ENCODE measurements around the gene TP53INP2. TPM values are rescaled to one million over a fixed set of nuclear protein-coding genes. Genes with fewer than 3 reads are reported as not detected.

The TP53INP2 gene
- total RNA-seq, 1 experiment from 2014 or later, result 7.1 TPM

DNA sequence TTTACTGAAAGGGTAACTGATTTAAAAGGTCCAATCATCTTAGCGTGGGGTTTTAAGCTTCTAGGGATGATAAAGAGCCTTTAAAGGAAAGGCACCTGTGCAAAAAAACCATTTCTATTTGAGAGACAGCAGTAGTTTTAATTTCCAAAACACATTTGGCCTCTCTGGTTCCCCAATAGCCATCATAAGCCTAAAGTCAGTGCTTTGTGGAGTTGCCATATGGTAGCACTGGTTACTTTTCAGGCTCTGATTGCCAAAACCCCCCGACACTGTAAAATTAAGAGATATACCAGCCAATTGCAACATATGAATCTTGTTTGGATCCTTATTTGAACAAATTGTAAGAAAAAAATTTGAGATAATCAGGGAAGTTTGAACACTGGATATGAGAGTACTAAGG lies 44.6 kb downstream of the TP53INP2 start:
- Histone ChIP-seq H3K9me3 (ENCODE audit: control insufficient read depth in 1 of 2, insufficient read depth in 1 of 2, low read depth in 1 of 2, low read length in 2 of 2) (no peaks in the 10 kb centered on the region), H3K9me2 (ENCODE audit: insufficient read depth) (no peaks in the 10 kb centered on the region), H4K20me1 (ENCODE audit: insufficient read depth) (no peaks in the 10 kb centered on the region), H3K79me2 (ENCODE audit: insufficient read depth, low read length) (no peaks in the 10 kb centered on the region), H2AFZ (ENCODE audit: low read depth, low read length, poor library complexity, severe bottlenecking) (no peak overlapping the region), H3K27ac (ENCODE audit: low read depth, low read length) (no peak overlapping the region), H3K36me3 (ENCODE audit: control insufficient read depth in 1 of 2, insufficient read depth in 2 of 2, low read length in 2 of 2) (peaks cover 25 to 31% of the 10 kb centered on the region in 2 experiments), H3K4me1 (ENCODE audit: control insufficient read depth in 1 of 2, insufficient read depth in 2 of 2, low read length in 2 of 2) (no peaks in the 10 kb centered on the region), H3K4me3 (replicated peaks in 1 of 2; ENCODE audit: low read depth in 1 of 2, low read length in 2 of 2) (no peak overlapping the region), H3K9ac (ENCODE audit: low read length) (no peak overlapping the region), H3K27me3 (ENCODE audit: insufficient read depth, low read length) (no peaks in the 10 kb centered on the region), H3K4me2 (ENCODE audit: low read length) (no peak overlapping the region)
- TF ChIP-seq, protein P1, sequence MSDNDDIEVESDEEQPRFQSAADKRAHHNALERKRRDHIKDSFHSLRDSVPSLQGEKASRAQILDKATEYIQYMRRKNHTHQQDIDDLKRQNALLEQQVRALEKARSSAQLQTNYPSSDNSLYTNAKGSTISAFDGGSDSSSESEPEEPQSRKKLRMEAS (IDR thresholded peaks at IDR 0.05), result no peak
- TF ChIP-seq ZNF274 (IDR thresholded peaks at IDR 0.05; ENCODE audit: low read depth, low read length) (no peak), YY1 (IDR thresholded peaks at IDR 0.05; ENCODE audit: extremely low read depth, insufficient replicate concordance, low read depth, low read length) (no peak), POLR2AphosphoS5 (IDR thresholded peaks at IDR 0.05; ENCODE audit: low read depth, low read length) (no peak)
- intact Hi-C loops (cut with micrococcal nuclease), result no loop called here
- ChIA-PET RAD21 (ENCODE audit: low non-redundant PET in 1 of 2, low total read pairs in 2 of 2, uncharacterized antibody in 2 of 2, unreplicated experiment in 2 of 2) (no interaction called here), CTCF (no interaction called here), POLR2A (no interaction called here)
- DNase-seq (ENCODE audit: low read depth, low spot score) (no peak), ATAC-seq (no peak)
- no TSS peak for BruUV-seq (replicated peaks)

DNA sequence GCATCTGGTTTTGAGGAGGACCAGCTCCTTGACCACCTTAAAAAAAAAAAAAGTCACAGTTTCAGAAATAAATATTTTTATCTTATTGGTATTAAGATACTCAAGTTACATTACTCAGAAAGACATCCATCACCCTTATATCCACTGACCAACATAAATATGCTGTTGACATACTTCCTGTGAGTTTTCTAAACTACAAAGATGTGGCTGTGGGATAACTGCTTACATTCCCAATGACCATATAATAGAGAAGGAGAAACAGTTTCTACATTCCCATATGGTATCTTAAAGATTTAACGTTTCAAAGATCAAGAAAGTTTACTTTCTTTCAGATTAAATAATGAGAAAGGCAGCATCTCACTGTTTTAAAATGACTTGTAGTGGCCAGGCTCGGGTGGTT lies 46.3 kb downstream of the TP53INP2 start:
- intact Hi-C loops (cut with micrococcal nuclease), result no loop called here
- Histone ChIP-seq H3K4me2 (ENCODE audit: low read length) (no peak overlapping the region), H3K27me3 (ENCODE audit: insufficient read depth, low read length) (no peaks in the 10 kb centered on the region), H3K27ac (ENCODE audit: low read depth, low read length) (no peak overlapping the region), H2AFZ (ENCODE audit: low read depth, low read length, poor library complexity, severe bottlenecking) (no peak overlapping the region), H3K9me3 (ENCODE audit: control insufficient read depth in 1 of 2, insufficient read depth in 1 of 2, low read depth in 1 of 2, low read length in 2 of 2) (no peaks in the 10 kb centered on the region), H3K4me3 (replicated peaks in 1 of 2; ENCODE audit: low read depth in 1 of 2, low read length in 2 of 2) (no peak overlapping the region), H4K20me1 (ENCODE audit: insufficient read depth) (no peaks in the 10 kb centered on the region), H3K79me2 (ENCODE audit: insufficient read depth, low read length) (no peaks in the 10 kb centered on the region), H3K36me3 (ENCODE audit: control insufficient read depth in 1 of 2, insufficient read depth in 2 of 2, low read length in 2 of 2) (peaks cover 27 to 35% of the 10 kb centered on the region in 2 experiments), H3K4me1 (ENCODE audit: control insufficient read depth in 1 of 2, insufficient read depth in 2 of 2, low read length in 2 of 2) (no peaks in the 10 kb centered on the region), H3K9ac (ENCODE audit: low read length) (no peak overlapping the region), H3K9me2 (ENCODE audit: insufficient read depth) (no peaks in the 10 kb centered on the region)
- TF ChIP-seq TCF7L2 (IDR thresholded peaks at IDR 0.05; ENCODE audit: borderline replicate concordance, extremely low read depth, insufficient read depth, insufficient read length) (no peak), FOSL1 (IDR thresholded peaks at IDR 0.05; ENCODE audit: low read depth) (no peak), POLR2A (IDR thresholded peaks at IDR 0.05; ENCODE audit: borderline replicate concordance, extremely low read depth, insufficient read depth, insufficient read length) (no peak), RAD21 (IDR thresholded peaks at IDR 0.05; ENCODE audit: low read depth) (no peak), ZNF274 (IDR thresholded peaks at IDR 0.05; ENCODE audit: low read depth, low read length) (no peak), POLR2AphosphoS5 (IDR thresholded peaks at IDR 0.05; ENCODE audit: low read depth, low read length) (no peak), EZH2phosphoT487 (IDR thresholded peaks at IDR 0.05; ENCODE audit: borderline replicate concordance) (no peak), ELF1 (IDR thresholded peaks at IDR 0.05; ENCODE audit: borderline replicate concordance, low read depth) (no peak), YY1 (IDR thresholded peaks at IDR 0.05; ENCODE audit: extremely low read depth, insufficient replicate concordance, low read depth, low read length) (no peak), ZFX (IDR thresholded peaks at IDR 0.05) (no peak), CBX3 (IDR thresholded peaks at IDR 0.05; ENCODE audit: low read depth) (no peak), CEBPB (IDR thresholded peaks at IDR 0.05; ENCODE audit: low read depth) (no peak)
- TF ChIP-seq, protein P2, sequence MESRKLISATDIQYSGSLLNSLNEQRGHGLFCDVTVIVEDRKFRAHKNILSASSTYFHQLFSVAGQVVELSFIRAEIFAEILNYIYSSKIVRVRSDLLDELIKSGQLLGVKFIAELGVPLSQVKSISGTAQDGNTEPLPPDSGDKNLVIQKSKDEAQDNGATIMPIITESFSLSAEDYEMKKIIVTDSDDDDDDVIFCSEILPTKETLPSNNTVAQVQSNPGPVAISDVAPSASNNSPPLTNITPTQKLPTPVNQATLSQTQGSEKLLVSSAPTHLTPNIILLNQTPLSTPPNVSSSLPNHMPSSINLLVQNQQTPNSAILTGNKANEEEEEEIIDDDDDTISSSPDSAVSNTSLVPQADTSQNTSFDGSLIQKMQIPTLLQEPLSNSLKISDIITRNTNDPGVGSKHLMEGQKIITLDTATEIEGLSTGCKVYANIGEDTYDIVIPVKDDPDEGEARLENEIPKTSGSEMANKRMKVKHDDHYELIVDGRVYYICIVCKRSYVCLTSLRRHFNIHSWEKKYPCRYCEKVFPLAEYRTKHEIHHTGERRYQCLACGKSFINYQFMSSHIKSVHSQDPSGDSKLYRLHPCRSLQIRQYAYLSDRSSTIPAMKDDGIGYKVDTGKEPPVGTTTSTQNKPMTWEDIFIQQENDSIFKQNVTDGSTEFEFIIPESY (IDR thresholded peaks at IDR 0.05; ENCODE audit: extremely low read depth, insufficient replicate concordance, low read length), result no peak
- TF ChIP-seq, protein P3, sequence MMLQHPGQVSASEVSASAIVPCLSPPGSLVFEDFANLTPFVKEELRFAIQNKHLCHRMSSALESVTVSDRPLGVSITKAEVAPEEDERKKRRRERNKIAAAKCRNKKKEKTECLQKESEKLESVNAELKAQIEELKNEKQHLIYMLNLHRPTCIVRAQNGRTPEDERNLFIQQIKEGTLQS (IDR thresholded peaks at IDR 0.05), result no peak
- TF ChIP-seq, protein P4, sequence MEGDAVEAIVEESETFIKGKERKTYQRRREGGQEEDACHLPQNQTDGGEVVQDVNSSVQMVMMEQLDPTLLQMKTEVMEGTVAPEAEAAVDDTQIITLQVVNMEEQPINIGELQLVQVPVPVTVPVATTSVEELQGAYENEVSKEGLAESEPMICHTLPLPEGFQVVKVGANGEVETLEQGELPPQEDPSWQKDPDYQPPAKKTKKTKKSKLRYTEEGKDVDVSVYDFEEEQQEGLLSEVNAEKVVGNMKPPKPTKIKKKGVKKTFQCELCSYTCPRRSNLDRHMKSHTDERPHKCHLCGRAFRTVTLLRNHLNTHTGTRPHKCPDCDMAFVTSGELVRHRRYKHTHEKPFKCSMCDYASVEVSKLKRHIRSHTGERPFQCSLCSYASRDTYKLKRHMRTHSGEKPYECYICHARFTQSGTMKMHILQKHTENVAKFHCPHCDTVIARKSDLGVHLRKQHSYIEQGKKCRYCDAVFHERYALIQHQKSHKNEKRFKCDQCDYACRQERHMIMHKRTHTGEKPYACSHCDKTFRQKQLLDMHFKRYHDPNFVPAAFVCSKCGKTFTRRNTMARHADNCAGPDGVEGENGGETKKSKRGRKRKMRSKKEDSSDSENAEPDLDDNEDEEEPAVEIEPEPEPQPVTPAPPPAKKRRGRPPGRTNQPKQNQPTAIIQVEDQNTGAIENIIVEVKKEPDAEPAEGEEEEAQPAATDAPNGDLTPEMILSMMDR (IDR thresholded peaks at IDR 0.05 in 2 of 3, conservative IDR thresholded peaks at IDR 0.05 in 1 of 3; ENCODE audit: borderline replicate concordance in 1 of 3, insufficient read depth in 1 of 3, low read depth in 2 of 3, low read length in 2 of 3), result no peak
- ChIA-PET RAD21 (ENCODE audit: low non-redundant PET in 1 of 2, low total read pairs in 2 of 2, uncharacterized antibody in 2 of 2, unreplicated experiment in 2 of 2) (no interaction called here), CTCF (interaction anchor here (1.0 kb wide), 1 partner anchor 19 kb away, joined by 3 read pairs; no protein-coding TSS in a partner anchor), POLR2A (no interaction called here)
- ATAC-seq (no peak), DNase-seq (ENCODE audit: low read depth, low spot score) (no peak)
- no TSS peak for BruUV-seq (replicated peaks)

Measured in HCT116 (cell line).